NB4 (cell line): ENCODE data around the gene ZNG1F.
"Not testable (repeated sequence)": the region's sequence is repeated elsewhere in the genome, so short reads cannot be mapped to it uniquely, and the experiment has no call there.

ENCODE experiments used
- MAX ChIP-seq: IDR thresholded peaks from 2 replicates; pipeline ENCODE4 v1.6.1; 2011; ENCODE audit warnings: low read depth, low read length
- POLR2A ChIP-seq: IDR thresholded peaks from 2 replicates; pipeline ENCODE4 v1.6.1; 2011; ENCODE audit warnings: mild to moderate bottlenecking; ENCODE audit not compliant: insufficient read length; ENCODE audit errors: extremely low read depth
- TF ChIP-seq, protein P1 (sequence below): IDR thresholded peaks from one replicate; pipeline ENCODE4 v1.5.1; 2012; ENCODE audit warnings: low read depth, low read length

- TF ChIP-seq, protein P1, sequence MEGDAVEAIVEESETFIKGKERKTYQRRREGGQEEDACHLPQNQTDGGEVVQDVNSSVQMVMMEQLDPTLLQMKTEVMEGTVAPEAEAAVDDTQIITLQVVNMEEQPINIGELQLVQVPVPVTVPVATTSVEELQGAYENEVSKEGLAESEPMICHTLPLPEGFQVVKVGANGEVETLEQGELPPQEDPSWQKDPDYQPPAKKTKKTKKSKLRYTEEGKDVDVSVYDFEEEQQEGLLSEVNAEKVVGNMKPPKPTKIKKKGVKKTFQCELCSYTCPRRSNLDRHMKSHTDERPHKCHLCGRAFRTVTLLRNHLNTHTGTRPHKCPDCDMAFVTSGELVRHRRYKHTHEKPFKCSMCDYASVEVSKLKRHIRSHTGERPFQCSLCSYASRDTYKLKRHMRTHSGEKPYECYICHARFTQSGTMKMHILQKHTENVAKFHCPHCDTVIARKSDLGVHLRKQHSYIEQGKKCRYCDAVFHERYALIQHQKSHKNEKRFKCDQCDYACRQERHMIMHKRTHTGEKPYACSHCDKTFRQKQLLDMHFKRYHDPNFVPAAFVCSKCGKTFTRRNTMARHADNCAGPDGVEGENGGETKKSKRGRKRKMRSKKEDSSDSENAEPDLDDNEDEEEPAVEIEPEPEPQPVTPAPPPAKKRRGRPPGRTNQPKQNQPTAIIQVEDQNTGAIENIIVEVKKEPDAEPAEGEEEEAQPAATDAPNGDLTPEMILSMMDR, result not testable (repeated sequence)
- TF ChIP-seq POLR2A, MAX: not testable (repeated sequence)
Observed at GRCh38 chr9:41095060-41095459, 94.1 kb downstream of the ZNG1F start.
